B cell (primary cell): Measurements from ENCODE around the gene SERINC5. TPM values are rescaled to one million over a fixed set of nuclear protein-coding genes. Genes with fewer than 3 reads are reported as not detected.

Source experiments
- ATAC-seq: fragments of 200-7000 bp; cut with Tn5 transposase; one replicate; pipeline ENCODE4 v1.10.0; 2021; ENCODE audit warnings: low read depth, mild to moderate bottlenecking, moderate number of reproducible peaks, moderate library complexity
- CTCF ChIA-PET: fragments of 350-600 bp; sonication (Branson Sonifier 250); formaldehyde crosslinking; loops from one replicate; lab custom pipeline; 2021; ENCODE audit warnings: antibody characterized with exemption, inconsistent platforms; lab: Charles Lee
- POLR2A ChIA-PET: fragments of 350-600 bp; sonication (Branson Sonifier 250); formaldehyde crosslinking; loops from one replicate; lab custom pipeline; 2021; ENCODE audit warnings: antibody characterized with exemption; lab: Charles Lee
- DNase-seq: peaks from one replicate; pipeline ENCODE4 v3.0.0; 2013
- H2AFZ ChIP-seq: 2 replicates; pipeline ENCODE4 v1.6.1; 2012; ENCODE audit warnings: mild to moderate bottlenecking, low read depth, low read length; ENCODE audit not compliant: insufficient read depth, poor library complexity, severe bottlenecking
- H3K27ac ChIP-seq, 2 donors: 1 replicate in 1 of 2; 2 replicates in 1 of 2; pipeline ENCODE4 v1.5.1; 2012 to 2013; ENCODE audit warnings: low read length in 2 of 2, mild to moderate bottlenecking in 2 of 2, moderate library complexity in 1 of 2
- H3K27me3 ChIP-seq, 4 experiments: fragments of 200-600 bp in 1 of 4; sonication (generic) in 1 of 4; replicated peaks in 1 of 4; 1 replicate in 2 of 4; 2 replicates in 2 of 4; pipeline versions ENCODE4 v1.6.1 to v1.7.0; 2013 to 2016; ENCODE audit warnings: low read length in 3 of 4, mild to moderate bottlenecking in 2 of 4, mixed read lengths in 1 of 4, moderate library complexity in 1 of 4; ENCODE audit not compliant: insufficient read depth in 4 of 4, control insufficient read depth in 3 of 4; ENCODE audit errors: control extremely low read depth in 1 of 4
- H3K36me3 ChIP-seq, 2 experiments: replicated peaks in 1 of 2; 1 replicate in 1 of 2; 2 replicates in 1 of 2; pipeline versions ENCODE4 v1.6.1 to v1.7.1; 2013; ENCODE audit warnings: low read length in 1 of 2; ENCODE audit not compliant: insufficient read depth in 2 of 2, control insufficient read depth in 1 of 2; ENCODE audit errors: control extremely low read depth in 1 of 2, extremely low read depth in 1 of 2
- H3K4me1 ChIP-seq, 2 donors: fragments of 200-600 bp in 1 of 2; sonication (generic) in 1 of 2; 1 replicate in 1 of 2; 2 replicates in 1 of 2; pipeline versions ENCODE4 v1.5.1 to v1.6.1; 2013 to 2017; ENCODE audit warnings: low read length in 2 of 2; ENCODE audit not compliant: control insufficient read depth in 2 of 2, insufficient read depth in 2 of 2
- H3K4me2 ChIP-seq: replicated peaks from 2 replicates; pipeline ENCODE3; 2012; ENCODE audit warnings: mild to moderate bottlenecking, low read depth, low read length; ENCODE audit not compliant: poor library complexity, severe bottlenecking
- H3K4me3 ChIP-seq, 5 experiments: fragments of 200-600 bp in 1 of 5; sonication (generic) in 1 of 5; 1 replicate in 3 of 5; 2 replicates in 2 of 5; pipeline versions ENCODE4 v1.5.1 to v1.7.0; 2011 to 2016; ENCODE audit warnings: low read length in 4 of 5, mild to moderate bottlenecking in 4 of 5, low read depth in 2 of 5, control low read depth in 1 of 5, moderate library complexity in 1 of 5; ENCODE audit not compliant: insufficient read depth in 1 of 5; ENCODE audit errors: control extremely low read depth in 1 of 5, extremely low read depth in 1 of 5
- H3K79me2 ChIP-seq: fragments of 200-600 bp; sonication (generic); one replicate; pipeline ENCODE4 v1.6.0; 2016; ENCODE audit warnings: low read length; ENCODE audit not compliant: control insufficient read depth, insufficient read depth
- H3K9ac ChIP-seq: fragments of 200-600 bp; sonication (generic); 2 replicates; pipeline ENCODE4 v1.6.1; 2017; ENCODE audit warnings: mild to moderate bottlenecking, low read length, moderate library complexity
- H3K9me3 ChIP-seq, 3 donors: one replicate each; pipeline versions ENCODE4 v1.6.1 to v1.7.1; 2013; ENCODE audit warnings: low read length in 2 of 3; ENCODE audit not compliant: control insufficient read depth in 2 of 3, insufficient read depth in 1 of 3; ENCODE audit errors: control extremely low read depth in 1 of 3
- H4K20me1 ChIP-seq: 2 replicates; pipeline ENCODE4 v1.6.0; 2012; ENCODE audit warnings: mild to moderate bottlenecking, low read length; ENCODE audit not compliant: insufficient read depth, control insufficient read depth, poor library complexity, severe bottlenecking
- H3K27ac Mint-ChIP-seq: one replicate; pipeline ENCODE4 v1.8.0; 2021; ENCODE audit warnings: mixed read lengths
- H3K27me3 Mint-ChIP-seq: one replicate; pipeline ENCODE4 v1.8.0; 2021; ENCODE audit warnings: mixed read lengths
- H3K4me1 Mint-ChIP-seq: one replicate; pipeline ENCODE4 v1.8.0; 2021; ENCODE audit warnings: mixed read lengths
- H3K4me3 Mint-ChIP-seq: one replicate; pipeline ENCODE4 v1.8.0; 2021; ENCODE audit warnings: mixed read lengths
- H3K9me3 Mint-ChIP-seq: one replicate; pipeline ENCODE4 v1.8.0; 2022; ENCODE audit warnings: mixed read lengths; ENCODE audit not compliant: insufficient read depth
- EZH2 ChIP-seq: IDR thresholded peaks from 2 replicates; pipeline ENCODE4 v1.6.1; 2012; ENCODE audit warnings: borderline replicate concordance, low read depth, mild to moderate bottlenecking, moderate library complexity, low read length; ENCODE audit not compliant: insufficient read depth, poor library complexity, severe bottlenecking
- whole genome bisulfite sequencing: methylation state at CpG from one replicate; pipeline ENCODE4 v1.1.5; 2013; ENCODE audit warnings: missing lambda C conversion rate; ENCODE audit not compliant: insufficient coverage; 5-methylcytosine and 5-hydroxymethylcytosine counted together
- intact Hi-C: fragments of 100-400 bp; cut with micrococcal nuclease; formaldehyde crosslinking; loops from one replicate; pipeline ENCODE4 v1.10.0; 2022
- polyA plus RNA-seq: library from polyadenylated mRNA; depleted of rRNA; stranded (reverse); fragments of >200 nt; gene quantifications from 2 replicates; pipeline ENCODE4 v1.2.3, GENCODE V29; 2012
- total RNA-seq, 2 donors: library from RNA; stranded (reverse); fragments of 120-200 nt in 1 of 2; gene quantifications; 1 replicate in 1 of 2; 2 replicates in 1 of 2; pipeline versions ENCODE4 v1.2.3 to v1.2.4, GENCODE V29; 2013 to 2022
- TF ChIP-seq, protein P1 (sequence below): fragments of 200-600 bp; IDR thresholded peaks from one replicate; pipeline ENCODE4 v1.8.0; 2022; ENCODE audit warnings: antibody characterized with exemption, mild to moderate bottlenecking

Gene SERINC5
- total and polyA plus RNA-seq, 2 donors (not counting 1 experiment from before 2014, with no cell fraction given) = 2.4 to 9.5 TPM

- Mint-ChIP-seq H3K27ac (peak overlapping the region; percentile 5), H3K4me3 (peak overlapping the region; percentile 35), H3K9me3 (no peaks in the 10 kb centered on the region), H3K27me3 (no peaks in the 10 kb centered on the region), H3K4me1 (peaks cover 42% of the 10 kb centered on the region)
- H3K27me3 ChIP-seq = no peaks in the 10 kb centered on the region
- H3K36me3 ChIP-seq = no peaks in the 10 kb centered on the region
- ChIA-PET CTCF (interaction anchor here (0.6 to 1.3 kb wide), 2 partner anchors 101 to 209 kb away, joined by 3 to 4 read pairs; no protein-coding TSS in a partner anchor), POLR2A (no interaction called here)
- no peaks in the 10 kb centered on the region for H4K20me1 ChIP-seq
- ATAC-seq = no peak
- H3K27ac ChIP-seq = peak overlapping the region in 1 of 2 donors; percentile 13
- intact Hi-C loops = no loop called here
- H3K9ac ChIP-seq = peak overlapping the region; percentile 15
- TF ChIP-seq, protein P1, sequence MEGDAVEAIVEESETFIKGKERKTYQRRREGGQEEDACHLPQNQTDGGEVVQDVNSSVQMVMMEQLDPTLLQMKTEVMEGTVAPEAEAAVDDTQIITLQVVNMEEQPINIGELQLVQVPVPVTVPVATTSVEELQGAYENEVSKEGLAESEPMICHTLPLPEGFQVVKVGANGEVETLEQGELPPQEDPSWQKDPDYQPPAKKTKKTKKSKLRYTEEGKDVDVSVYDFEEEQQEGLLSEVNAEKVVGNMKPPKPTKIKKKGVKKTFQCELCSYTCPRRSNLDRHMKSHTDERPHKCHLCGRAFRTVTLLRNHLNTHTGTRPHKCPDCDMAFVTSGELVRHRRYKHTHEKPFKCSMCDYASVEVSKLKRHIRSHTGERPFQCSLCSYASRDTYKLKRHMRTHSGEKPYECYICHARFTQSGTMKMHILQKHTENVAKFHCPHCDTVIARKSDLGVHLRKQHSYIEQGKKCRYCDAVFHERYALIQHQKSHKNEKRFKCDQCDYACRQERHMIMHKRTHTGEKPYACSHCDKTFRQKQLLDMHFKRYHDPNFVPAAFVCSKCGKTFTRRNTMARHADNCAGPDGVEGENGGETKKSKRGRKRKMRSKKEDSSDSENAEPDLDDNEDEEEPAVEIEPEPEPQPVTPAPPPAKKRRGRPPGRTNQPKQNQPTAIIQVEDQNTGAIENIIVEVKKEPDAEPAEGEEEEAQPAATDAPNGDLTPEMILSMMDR = no peak
- no peak for TF ChIP-seq EZH2
- WGBS = 62% methylated on average over 6 of the region's 11 CpGs
- no peaks in the 10 kb centered on the region for H3K9me3 ChIP-seq
- no peak overlapping the region for H2AFZ ChIP-seq
- DNase-seq = no peak
- H3K4me1 ChIP-seq = peaks cover 22 to 29% of the 10 kb centered on the region in 2 donors
- peaks cover 20% of the 10 kb centered on the region for H3K79me2 ChIP-seq
- peak overlapping the region; percentile 42 for H3K4me2 ChIP-seq
- H3K4me3 ChIP-seq = no peak overlapping the region
These were observed 63.2 kb downstream of the SERINC5 start for GRCh38 chr5:80192507-80193241.

DNA sequence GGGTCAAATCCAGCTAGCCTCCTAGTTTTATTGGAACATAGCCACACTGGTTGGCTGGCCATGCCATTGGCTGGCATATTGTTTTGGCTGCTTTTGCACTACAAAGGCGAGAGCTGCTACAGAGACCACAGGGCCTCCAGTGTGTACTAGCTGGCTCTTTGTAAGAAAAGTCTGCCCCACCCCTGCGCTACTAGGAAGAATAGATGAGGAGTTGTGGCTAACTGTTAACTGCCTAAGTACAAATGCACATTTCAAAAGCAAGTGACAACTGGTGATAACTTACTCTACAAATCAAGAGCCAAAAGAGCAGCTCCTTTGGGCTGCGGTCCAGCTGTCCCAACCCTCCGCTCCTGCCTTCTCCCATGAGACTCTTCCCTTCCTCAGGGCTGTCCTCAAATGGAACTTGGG, 63.9 kb downstream of the SERINC5 start:
- peaks cover 22 to 29% of the 10 kb centered on the region in 2 donors for H3K4me1 ChIP-seq
- Mint-ChIP-seq H3K4me1 (peaks cover 43% of the 10 kb centered on the region), H3K27me3 (no peaks in the 10 kb centered on the region), H3K27ac (peak overlapping the region; percentile 10), H3K9me3 (no peaks in the 10 kb centered on the region), H3K4me3 (peak overlapping the region; percentile 35)
- TF ChIP-seq, protein P1 = no peak
- TF ChIP-seq EZH2 = no peak
- ATAC-seq = no peak
- no peaks in the 10 kb centered on the region for H4K20me1 ChIP-seq
- no peaks in the 10 kb centered on the region for H3K27me3 ChIP-seq
- WGBS = 30% methylated on average over 3 of the region's 4 CpGs
- POLR2A ChIA-PET = no interaction called here
- no peaks in the 10 kb centered on the region for H3K9me3 ChIP-seq
- H3K4me3 ChIP-seq = no peak overlapping the region
- no peaks in the 10 kb centered on the region for H3K36me3 ChIP-seq
- H3K79me2 ChIP-seq = peaks cover 25% of the 10 kb centered on the region
- intact Hi-C loops = no loop called here
- no peak overlapping the region for H3K9ac ChIP-seq
- DNase-seq = no peak
- CTCF ChIA-PET = interaction anchor here (1.3 kb wide), 1 partner anchor 100 kb away, joined by 4 read pairs; no protein-coding TSS in a partner anchor
- H3K27ac ChIP-seq = no peak overlapping the region
- no peak overlapping the region for H2AFZ ChIP-seq
- peak overlapping the region; percentile 42 for H3K4me2 ChIP-seq
